Karpas-422 (cell line): ENCODE measurements around the gene CFAP57. TPM values are rescaled to one million over a fixed set of nuclear protein-coding genes. Genes with fewer than 3 reads are reported as not detected.

ENCODE experiments used
- DNase-seq: peaks from one replicate; pipeline ENCODE4 v3.0.0-alpha.2; 2015
- H2AFZ ChIP-seq: fragments of 200-600 bp; sonication (generic); 2 replicates; pipeline ENCODE4 v1.6.1; 2014; ENCODE audit warnings: antibody characterized with exemption, low read length, mixed read lengths
- H3K27ac ChIP-seq: fragments of 200-600 bp; sonication (generic); 2 replicates; pipeline ENCODE4 v1.5.1; 2014; ENCODE audit warnings: mild to moderate bottlenecking, low read length, moderate library complexity
- H3K27me3 ChIP-seq: fragments of 200-600 bp; sonication (generic); 2 replicates; pipeline ENCODE4 v1.6.1; 2014; ENCODE audit warnings: low read length, mixed read lengths
- H3K36me3 ChIP-seq: fragments of 200-600 bp; sonication (generic); 2 replicates; pipeline ENCODE4 v1.6.1; 2014; ENCODE audit warnings: low read length, mixed read lengths; ENCODE audit not compliant: insufficient read depth
- H3K4me1 ChIP-seq: fragments of 200-600 bp; sonication (generic); 2 replicates; pipeline ENCODE4 v1.6.1; 2014; ENCODE audit warnings: mild to moderate bottlenecking, low read length, mixed read lengths
- H3K4me2 ChIP-seq: fragments of 200-600 bp; sonication (generic); 2 replicates; pipeline ENCODE4 v1.6.1; 2014; ENCODE audit warnings: low read length, low read depth, mild to moderate bottlenecking; ENCODE audit not compliant: poor library complexity, severe bottlenecking
- H3K4me3 ChIP-seq: fragments of 200-600 bp; sonication (generic); 2 replicates; pipeline ENCODE4 v1.5.1; 2014; ENCODE audit warnings: mild to moderate bottlenecking, antibody characterized with exemption, low read length, mixed read lengths
- H3K79me2 ChIP-seq: fragments of 200-600 bp; sonication (generic); 2 replicates; pipeline ENCODE4 v1.6.1; 2014; ENCODE audit warnings: mild to moderate bottlenecking, low read length, mixed read lengths
- H3K9ac ChIP-seq: fragments of 200-600 bp; sonication (generic); 2 replicates; pipeline ENCODE4 v1.6.0; 2014; ENCODE audit warnings: low read length
- H3K9me2 ChIP-seq: fragments of 200-600 bp; sonication (generic), shearing (Covaris generic); replicated peaks from 2 replicates; pipeline ENCODE4 v1.6.0; 2014; ENCODE audit warnings: mild to moderate bottlenecking, low read length, moderate library complexity; ENCODE audit not compliant: insufficient read depth
- H3K9me3 ChIP-seq: fragments of 300-700, 200-600 bp; sonication (generic); 2 replicates; pipeline ENCODE4 v1.6.1; 2014; ENCODE audit warnings: low read length, mixed read lengths
- H4K20me1 ChIP-seq: fragments of 200-600 bp; sonication (generic); 2 replicates; pipeline ENCODE4 v1.6.1; 2014; ENCODE audit warnings: mild to moderate bottlenecking, antibody characterized with exemption, low read length, low read depth; ENCODE audit not compliant: insufficient read depth
- total RNA-seq: library from RNA; depleted of rRNA; stranded (reverse); fragments of >200 nt; shearing (Covaris generic); gene quantifications from 2 replicates; pipeline ENCODE4 v1.2.3, GENCODE V29; 2014; ENCODE audit warnings: low replicate concordance

Gene CFAP57
- total RNA-seq, 1 experiment from 2014 or later: not detected

- Histone ChIP-seq H3K27me3 (no peaks in the 10 kb centered on the region), H3K4me2 (no peak overlapping the region), H3K9me3 (no peaks in the 10 kb centered on the region), H3K27ac (no peak overlapping the region), H3K79me2 (no peaks in the 10 kb centered on the region), H3K4me1 (no peaks in the 10 kb centered on the region), H3K9me2 (no peaks in the 10 kb centered on the region), H3K9ac (no peak overlapping the region), H3K36me3 (no peaks in the 10 kb centered on the region), H3K4me3 (no peak overlapping the region), H4K20me1 (no peaks in the 10 kb centered on the region), H2AFZ (no peak overlapping the region)
- no peak for DNase-seq
These were observed 16.1 kb upstream of the CFAP57 start for GRCh38 chr1:43156026-43156425.

- Histone ChIP-seq H3K27me3 (no peaks in the 10 kb centered on the region), H2AFZ (no peak overlapping the region), H3K9me2 (no peaks in the 10 kb centered on the region), H3K4me1 (peaks cover 1% of the 10 kb centered on the region; the same call in 1 of the 2 replicates), H3K36me3 (peaks cover 59% of the 10 kb centered on the region; the same call in 1 of the 2 replicates), H3K9me3 (no peaks in the 10 kb centered on the region), H3K79me2 (peaks cover 14% of the 10 kb centered on the region), H3K9ac (no peak overlapping the region), H3K4me2 (no peak overlapping the region), H3K27ac (no peak overlapping the region), H4K20me1 (0 out of 2 replicates have a peak, but pooled peaks cover 4% of the 10 kb centered on the region), H3K4me3 (no peak overlapping the region)
- DNase-seq: no peak
These were observed 7.0 kb upstream of the CFAP57 start for GRCh38 chr1:43165162-43165561.

GRCh38 chr1:43165765-43166164 is 6.4 kb upstream of the CFAP57 start:
- H3K9me2 ChIP-seq: no peaks in the 10 kb centered on the region
- H2AFZ ChIP-seq: no peak overlapping the region
- no peak overlapping the region for H3K27ac ChIP-seq
- no peak overlapping the region for H3K4me3 ChIP-seq
- no peak overlapping the region for H3K4me2 ChIP-seq
- H3K9ac ChIP-seq: no peak overlapping the region
- H3K27me3 ChIP-seq: no peaks in the 10 kb centered on the region
- no peaks in the 10 kb centered on the region for H3K9me3 ChIP-seq
- peaks cover 4% of the 10 kb centered on the region; the same call in 1 of the 2 replicates for H4K20me1 ChIP-seq
- H3K36me3 ChIP-seq: peaks cover 65% of the 10 kb centered on the region; the same call in 1 of the 2 replicates
- peaks cover 7% of the 10 kb centered on the region for H3K4me1 ChIP-seq
- H3K79me2 ChIP-seq: peaks cover 20% of the 10 kb centered on the region
- DNase-seq: no peak

GRCh38 chr1:43171312-43171875 is 736 bp upstream of the CFAP57 start:
- H3K9ac ChIP-seq: peak overlapping the region; percentile 86
- H4K20me1 ChIP-seq: peaks cover 4% of the 10 kb centered on the region; the same call in 1 of the 2 replicates
- no peak for DNase-seq
- peaks cover 33% of the 10 kb centered on the region for H3K79me2 ChIP-seq
- H3K4me1 ChIP-seq: peaks cover 17% of the 10 kb centered on the region
- H3K9me3 ChIP-seq: no peaks in the 10 kb centered on the region
- H3K4me3 ChIP-seq: peak overlapping the region; percentile 90
- H2AFZ ChIP-seq: no peak overlapping the region
- H3K27me3 ChIP-seq: no peaks in the 10 kb centered on the region
- H3K4me2 ChIP-seq: peak overlapping the region; percentile 75
- peaks cover 41% of the 10 kb centered on the region; the same call in 1 of the 2 replicates for H3K36me3 ChIP-seq
- H3K9me2 ChIP-seq: no peaks in the 10 kb centered on the region
- no peak overlapping the region for H3K27ac ChIP-seq

- peak; percentile 94 for DNase-seq
- Histone ChIP-seq H3K9me3 (no peaks in the 10 kb centered on the region), H3K27me3 (no peaks in the 10 kb centered on the region), H3K79me2 (peaks cover 33% of the 10 kb centered on the region), H3K4me3 (peak overlapping the region; percentile 90), H3K4me2 (peak overlapping the region; percentile 75), H3K36me3 (peaks cover 30% of the 10 kb centered on the region; the same call in 1 of the 2 replicates), H4K20me1 (peaks cover 4% of the 10 kb centered on the region; the same call in 1 of the 2 replicates), H3K27ac (no peak overlapping the region), H3K9ac (peak overlapping the region; percentile 86), H3K4me1 (peaks cover 17% of the 10 kb centered on the region), H3K9me2 (no peaks in the 10 kb centered on the region), H2AFZ (peak overlapping the region; percentile 93)
These were observed 420 bp downstream of the CFAP57 start for GRCh38 chr1:43172527-43172972.

- peaks cover 22% of the 10 kb centered on the region for H3K79me2 ChIP-seq
- no peak for DNase-seq
- peaks cover 17% of the 10 kb centered on the region for H3K4me1 ChIP-seq
- H3K9ac ChIP-seq: no peak overlapping the region
- H3K27me3 ChIP-seq: no peaks in the 10 kb centered on the region
- H4K20me1 ChIP-seq: no peaks in the 10 kb centered on the region; the same call in 1 of the 2 replicates
- H3K4me2 ChIP-seq: no peak overlapping the region
- no peak overlapping the region for H3K4me3 ChIP-seq
- H2AFZ ChIP-seq: no peak overlapping the region
- no peaks in the 10 kb centered on the region for H3K9me2 ChIP-seq
- no peaks in the 10 kb centered on the region for H3K9me3 ChIP-seq
- no peak overlapping the region for H3K27ac ChIP-seq
- peaks cover 9% of the 10 kb centered on the region; the same call in 1 of the 2 replicates for H3K36me3 ChIP-seq
These were observed 2.7 kb downstream of the CFAP57 start for GRCh38 chr1:43174873-43175272.

- Histone ChIP-seq H3K9me3 (no peaks in the 10 kb centered on the region), H3K9ac (no peak overlapping the region), H2AFZ (no peak overlapping the region), H3K36me3 (no peaks in the 10 kb centered on the region), H3K4me3 (no peak overlapping the region), H3K79me2 (no peaks in the 10 kb centered on the region), H3K4me2 (no peak overlapping the region), H4K20me1 (no peaks in the 10 kb centered on the region), H3K9me2 (no peaks in the 10 kb centered on the region), H3K4me1 (peaks cover 2% of the 10 kb centered on the region), H3K27ac (no peak overlapping the region), H3K27me3 (no peaks in the 10 kb centered on the region)
- peak; percentile 32 for DNase-seq
These were observed 5.6 kb downstream of the CFAP57 start for GRCh38 chr1:43177691-43178090.

GRCh38 chr1:43184388-43184787 is 12.3 kb downstream of the CFAP57 start:
- Histone ChIP-seq H3K36me3 (no peaks in the 10 kb centered on the region), H3K27me3 (no peaks in the 10 kb centered on the region), H3K79me2 (no peaks in the 10 kb centered on the region), H3K9me2 (no peaks in the 10 kb centered on the region), H3K9ac (no peak overlapping the region), H3K27ac (no peak overlapping the region), H3K4me3 (no peak overlapping the region), H3K4me2 (no peak overlapping the region), H3K4me1 (no peaks in the 10 kb centered on the region), H2AFZ (no peak overlapping the region), H3K9me3 (no peaks in the 10 kb centered on the region), H4K20me1 (no peaks in the 10 kb centered on the region)
- peak; percentile 6 for DNase-seq
